ENCODE measurements around the gene INTS7. TPM values are rescaled to one million over a fixed set of nuclear protein-coding genes. Genes with fewer than 3 reads are reported as not detected.

Gene INTS7
- total RNA-seq, 1 experiment from 2014 or later: 36.5 TPM

- H3K4me1 Mint-ChIP-seq (ENCODE audit: low read depth, unreplicated experiment): no peaks in the 10 kb centered on the region
- CTCF ChIA-PET: interaction anchor here (0.6 kb wide), 1 partner anchor 251 kb away, joined by 4 read pairs; no protein-coding TSS in a partner anchor
- intact Hi-C loops (cut with micrococcal nuclease; ENCODE audit: unreplicated experiment): no loop called here
- no peak for TF ChIP-seq CTCF (IDR thresholded peaks at IDR 0.05; ENCODE audit: unreplicated experiment)
- no peak for DNase-seq
- no peak overlapping the region for H3K4me3 Mint-ChIP-seq (ENCODE audit: low read depth, unreplicated experiment)
- BruUV-seq (replicated peaks): no TSS peak
- no peaks in the 10 kb centered on the region for H3K9me3 Mint-ChIP-seq (ENCODE audit: low read depth, unreplicated experiment)
- H3K27ac Mint-ChIP-seq (ENCODE audit: unreplicated experiment): no peak overlapping the region
- H3K36me3 Mint-ChIP-seq (ENCODE audit: insufficient read depth, unreplicated experiment): peaks cover 10% of the 10 kb centered on the region
- H3K27me3 Mint-ChIP-seq (ENCODE audit: unreplicated experiment): no peaks in the 10 kb centered on the region
Observed at GRCh38 chr1:211986628-211987254, 48.6 kb downstream of the INTS7 start.

GRCh38 chr1:211985556-211986264, 49.6 kb downstream of the INTS7 start:
- Mint-ChIP-seq H3K27ac (ENCODE audit: unreplicated experiment) (no peak overlapping the region), H3K36me3 (ENCODE audit: insufficient read depth, unreplicated experiment) (peaks cover 10% of the 10 kb centered on the region), H3K4me3 (ENCODE audit: low read depth, unreplicated experiment) (no peak overlapping the region), H3K9me3 (ENCODE audit: low read depth, unreplicated experiment) (no peaks in the 10 kb centered on the region), H3K4me1 (ENCODE audit: low read depth, unreplicated experiment) (no peaks in the 10 kb centered on the region), H3K27me3 (ENCODE audit: unreplicated experiment) (no peaks in the 10 kb centered on the region)
- CTCF ChIA-PET: no interaction called here
- no TSS peak for BruUV-seq (replicated peaks)
- intact Hi-C loops (cut with micrococcal nuclease; ENCODE audit: unreplicated experiment): no loop called here
- no peak for DNase-seq
- no peak for TF ChIP-seq CTCF (IDR thresholded peaks at IDR 0.05; ENCODE audit: unreplicated experiment)

- no peak for TF ChIP-seq CTCF (IDR thresholded peaks at IDR 0.05; ENCODE audit: unreplicated experiment)
- no peaks in the 10 kb centered on the region for H3K9me3 Mint-ChIP-seq (ENCODE audit: low read depth, unreplicated experiment)
- no peak for DNase-seq
- no peak overlapping the region for H3K27ac Mint-ChIP-seq (ENCODE audit: unreplicated experiment)
- no peak overlapping the region for H3K4me3 Mint-ChIP-seq (ENCODE audit: low read depth, unreplicated experiment)
- no TSS peak for BruUV-seq (replicated peaks)
- H3K4me1 Mint-ChIP-seq (ENCODE audit: low read depth, unreplicated experiment): no peaks in the 10 kb centered on the region
- CTCF ChIA-PET: no interaction called here
- intact Hi-C loops (cut with micrococcal nuclease; ENCODE audit: unreplicated experiment): no loop called here
- peaks cover 23% of the 10 kb centered on the region for H3K36me3 Mint-ChIP-seq (ENCODE audit: insufficient read depth, unreplicated experiment)
- H3K27me3 Mint-ChIP-seq (ENCODE audit: unreplicated experiment): no peaks in the 10 kb centered on the region
Observed at GRCh38 chr1:211978596-211978995, 56.8 kb downstream of the INTS7 start.

- no peak overlapping the region for H3K27ac Mint-ChIP-seq (ENCODE audit: unreplicated experiment)
- no peaks in the 10 kb centered on the region for H3K4me1 Mint-ChIP-seq (ENCODE audit: low read depth, unreplicated experiment)
- CTCF ChIA-PET: no interaction called here
- H3K9me3 Mint-ChIP-seq (ENCODE audit: low read depth, unreplicated experiment): no peaks in the 10 kb centered on the region
- no peaks in the 10 kb centered on the region for H3K27me3 Mint-ChIP-seq (ENCODE audit: unreplicated experiment)
- no peak for TF ChIP-seq CTCF (IDR thresholded peaks at IDR 0.05; ENCODE audit: unreplicated experiment)
- intact Hi-C loops (cut with micrococcal nuclease; ENCODE audit: unreplicated experiment): no loop called here
- H3K36me3 Mint-ChIP-seq (ENCODE audit: insufficient read depth, unreplicated experiment): peaks cover 15% of the 10 kb centered on the region
- BruUV-seq (replicated peaks): no TSS peak
- H3K4me3 Mint-ChIP-seq (ENCODE audit: low read depth, unreplicated experiment): no peak overlapping the region
- no peak for DNase-seq
Observed at GRCh38 chr1:211975152-211975941, 60.0 kb downstream of the INTS7 start.

Measured in Calu3 (cell line).